ENCODE measurements around the gene ERH. TPM values are rescaled to one million over a fixed set of nuclear protein-coding genes. Genes with fewer than 3 reads are reported as not detected.

ERH gene
- polyA plus RNA-seq, 3 donors = 63.6 to 67.0 (median 64.3) TPM

GRCh38 chr14:69364378-69364777 is 33.7 kb downstream of the ERH start:
- H3K4me3 Mint-ChIP-seq = no peak overlapping the region
- DNase-seq = no peak
- no peaks in the 10 kb centered on the region for H3K4me1 Mint-ChIP-seq
- no CpG with 5 or more reads among the region's 2 CpGs for WGBS (ENCODE audit: insufficient coverage)
- peaks cover 2 to 5% (median 5%) of the 10 kb centered on the region in 3 donors for H3K27me3 Mint-ChIP-seq (ENCODE audit: low read depth in 3 of 3)
- Histone ChIP-seq H3K9me3 (replicated peaks in 1 of 2; ENCODE audit: control insufficient read depth in 1 of 2, insufficient read depth in 1 of 2, low read length in 2 of 2) (no peaks in the 10 kb centered on the region), H3K27me3 (ENCODE audit: control insufficient read depth in 2 of 2, insufficient read depth in 2 of 2, low read length in 2 of 2) (no peaks in the 10 kb centered on the region), H3K36me3 (replicated peaks in 1 of 2; ENCODE audit: control insufficient read depth in 1 of 2, insufficient read depth in 2 of 2, low read length in 2 of 2) (no peaks in the 10 kb centered on the region), H3K9ac (ENCODE audit: insufficient read depth, low read length, poor library complexity, severe bottlenecking) (no peak overlapping the region), H3K79me2 (ENCODE audit: insufficient read depth, low read length) (no peaks in the 10 kb centered on the region), H3K4me1 (ENCODE audit: control insufficient read depth in 1 of 2, insufficient read depth in 2 of 2, low read length in 2 of 2) (no peaks in the 10 kb centered on the region), H3K27ac (ENCODE audit: low read depth in 1 of 2, low read length in 2 of 2) (no peak overlapping the region), H3K4me2 (replicated peaks; ENCODE audit: extremely low read depth, low read length, poor library complexity, severe bottlenecking) (no peak overlapping the region), H2AFZ (ENCODE audit: insufficient read depth, low read depth, low read length, poor library complexity, severe bottlenecking) (no peak overlapping the region), H3K4me3 (replicated peaks in 1 of 3; ENCODE audit: low read depth in 2 of 3, low read length in 3 of 3) (no peak overlapping the region), H4K20me1 (ENCODE audit: insufficient read depth, low read length) (no peaks in the 10 kb centered on the region)
- no peaks in the 10 kb centered on the region for H3K36me3 Mint-ChIP-seq
- H3K27ac Mint-ChIP-seq = no peak overlapping the region
- TF ChIP-seq CTCF (IDR thresholded peaks at IDR 0.05) = no peak
- H3K9me3 Mint-ChIP-seq = no peaks in the 10 kb centered on the region
- intact Hi-C loops (cut with micrococcal nuclease) = no loop called here

GRCh38 chr14:69363964-69364363 is 34.1 kb downstream of the ERH start:
- H3K9ac ChIP-seq (ENCODE audit: insufficient read depth, low read length, poor library complexity, severe bottlenecking) = no peak overlapping the region
- WGBS (ENCODE audit: insufficient coverage) = 100% methylated on average over 1 of the region's 4 CpGs
- no peaks in the 10 kb centered on the region for H3K4me1 ChIP-seq (ENCODE audit: control insufficient read depth in 1 of 2, insufficient read depth in 2 of 2, low read length in 2 of 2)
- peaks cover 2 to 5% (median 5%) of the 10 kb centered on the region in 3 donors for H3K27me3 Mint-ChIP-seq (ENCODE audit: low read depth in 3 of 3)
- no peak overlapping the region for H3K27ac ChIP-seq (ENCODE audit: low read depth in 1 of 2, low read length in 2 of 2)
- no peak overlapping the region for H3K27ac Mint-ChIP-seq
- no peaks in the 10 kb centered on the region for H3K79me2 ChIP-seq (ENCODE audit: insufficient read depth, low read length)
- no peaks in the 10 kb centered on the region for H3K36me3 Mint-ChIP-seq
- H3K4me3 Mint-ChIP-seq = no peak overlapping the region
- intact Hi-C loops (cut with micrococcal nuclease) = no loop called here
- H3K4me2 ChIP-seq (replicated peaks; ENCODE audit: extremely low read depth, low read length, poor library complexity, severe bottlenecking) = no peak overlapping the region
- no peaks in the 10 kb centered on the region for H3K27me3 ChIP-seq (ENCODE audit: control insufficient read depth in 2 of 2, insufficient read depth in 2 of 2, low read length in 2 of 2)
- H3K4me1 Mint-ChIP-seq = no peaks in the 10 kb centered on the region
- H3K4me3 ChIP-seq (replicated peaks in 1 of 3; ENCODE audit: low read depth in 2 of 3, low read length in 3 of 3) = no peak overlapping the region
- H4K20me1 ChIP-seq (ENCODE audit: insufficient read depth, low read length) = no peaks in the 10 kb centered on the region
- no peak overlapping the region for H2AFZ ChIP-seq (ENCODE audit: insufficient read depth, low read depth, low read length, poor library complexity, severe bottlenecking)
- no peaks in the 10 kb centered on the region for H3K9me3 Mint-ChIP-seq
- DNase-seq = no peak
- H3K36me3 ChIP-seq (replicated peaks in 1 of 2; ENCODE audit: control insufficient read depth in 1 of 2, insufficient read depth in 2 of 2, low read length in 2 of 2) = no peaks in the 10 kb centered on the region
- no peaks in the 10 kb centered on the region for H3K9me3 ChIP-seq (replicated peaks in 1 of 2; ENCODE audit: control insufficient read depth in 1 of 2, insufficient read depth in 1 of 2, low read length in 2 of 2)
- no peak for TF ChIP-seq CTCF (IDR thresholded peaks at IDR 0.05)
